ENCODE measurements around the gene LTC4S. TPM values are rescaled to one million over a fixed set of nuclear protein-coding genes. Genes with fewer than 3 reads are reported as not detected.
"Not testable (repeated sequence)": the region's sequence is repeated elsewhere in the genome, so short reads cannot be mapped to it uniquely, and the experiment has no call there.

The LTC4S gene
- total RNA-seq, 2 donors from 2014 or later: 19.7 to 20.3 TPM

- intact Hi-C loops (cut with DNase I): no loop called here
Measured at GRCh38 chr5:179833056-179833708, 39.4 kb downstream of the LTC4S start.

DNA sequence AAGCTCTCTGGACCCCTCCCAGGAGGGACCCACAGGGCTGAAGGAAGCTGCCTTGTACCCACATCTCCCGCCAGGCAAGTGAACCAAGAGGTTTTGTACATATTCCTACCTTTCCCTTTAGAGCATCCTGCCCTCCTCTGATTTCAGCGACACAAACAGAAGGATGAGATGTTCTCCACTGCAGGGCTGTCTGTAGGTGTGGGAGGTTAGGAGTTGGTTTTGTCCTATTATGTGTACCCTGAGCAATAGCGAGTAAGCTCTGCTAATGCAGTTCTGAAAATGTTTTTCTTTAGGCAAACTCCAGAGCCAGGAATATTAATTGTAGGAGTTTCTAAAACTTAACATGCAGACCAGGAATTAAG, 39.9 kb downstream of the LTC4S start:
- intact Hi-C loops (cut with DNase I): no loop called here
- DNase-seq (ENCODE audit: low spot score): no peak

More at GRCh38 chr5:179833056-179833708, 39.4 kb downstream of the LTC4S start:
- peak; percentile 70 for DNase-seq (ENCODE audit: low spot score)

DNA sequence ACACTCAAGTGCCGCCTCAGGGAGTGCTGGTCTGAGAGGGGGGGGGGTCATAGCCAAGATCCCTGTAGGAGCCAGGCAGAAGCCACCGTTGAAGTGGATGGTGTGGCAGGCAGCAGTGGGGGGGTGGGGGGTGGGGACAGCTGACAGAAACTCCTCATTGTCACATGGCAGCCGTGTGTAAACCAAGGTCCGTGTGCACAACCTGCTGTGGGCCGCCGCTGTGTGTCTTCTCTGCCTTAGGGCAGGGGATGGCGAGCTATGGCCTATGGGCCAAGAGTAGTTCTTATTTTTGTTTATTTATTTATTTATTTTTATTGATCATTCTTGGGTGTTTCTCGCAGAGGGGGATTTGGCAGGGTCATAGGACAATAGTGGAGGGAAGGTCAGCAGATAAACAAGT, 40.3 kb downstream of the LTC4S start:
- intact Hi-C loops (cut with DNase I): no loop called here
- DNase-seq (ENCODE audit: low spot score): peak; percentile 42

DNA sequence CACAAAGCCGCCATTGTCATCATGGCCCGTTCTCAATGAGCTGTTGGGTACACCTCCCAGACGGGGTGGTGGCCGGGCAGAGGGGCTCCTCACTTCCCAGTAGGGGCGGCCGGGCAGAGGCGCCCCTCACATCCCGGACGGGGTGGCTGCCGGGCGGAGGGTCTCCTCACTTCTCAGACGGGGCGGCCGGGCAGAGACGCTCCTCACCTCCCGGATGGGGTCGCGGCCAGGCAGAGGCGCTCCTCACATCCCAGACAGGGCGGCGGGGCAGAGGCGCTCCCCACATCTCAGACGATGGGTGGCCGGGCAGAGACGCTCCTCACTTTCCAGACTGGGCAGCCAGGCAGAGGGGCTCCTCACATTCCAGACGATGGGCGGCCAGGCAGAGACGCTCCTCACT, 41.1 kb downstream of the LTC4S start:
- DNase-seq (ENCODE audit: low spot score); intact Hi-C loops (cut with DNase I): not testable (repeated sequence)

DNA sequence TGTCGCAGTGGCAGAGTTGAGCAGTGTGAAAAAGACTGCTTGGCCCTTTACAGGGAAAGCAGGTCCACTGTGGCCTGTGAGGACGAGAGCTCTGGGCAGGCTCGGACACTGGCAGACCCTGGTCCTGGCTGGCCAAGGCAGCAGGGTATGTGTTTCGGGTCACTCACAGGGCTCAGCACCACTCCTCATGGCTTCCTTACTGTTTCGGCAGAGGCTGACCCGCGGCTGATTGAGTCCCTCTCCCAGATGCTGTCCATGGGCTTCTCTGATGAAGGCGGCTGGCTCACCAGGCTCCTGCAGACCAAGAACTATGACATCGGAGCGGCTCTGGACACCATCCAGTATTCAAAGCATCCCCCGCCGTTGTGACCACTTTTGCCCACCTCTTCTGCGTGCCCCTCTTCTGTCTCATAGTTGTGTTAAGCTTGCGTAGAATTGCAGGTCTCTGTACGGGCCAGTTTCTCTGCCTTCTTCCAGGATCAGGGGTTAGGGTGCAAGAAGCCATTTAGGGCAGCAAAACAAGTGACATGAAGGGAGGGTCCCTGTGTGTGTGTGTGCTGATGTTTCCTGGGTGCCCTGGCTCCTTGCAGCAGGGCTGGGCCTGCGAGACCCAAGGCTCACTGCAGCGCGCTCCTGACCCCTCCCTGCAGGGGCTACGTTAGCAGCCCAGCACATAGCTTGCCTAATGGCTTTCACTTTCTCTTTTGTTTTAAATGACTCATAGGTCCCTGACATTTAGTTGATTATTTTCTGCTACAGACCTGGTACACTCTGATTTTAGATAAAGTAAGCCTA, 42.6 kb downstream of the LTC4S start:
- intact Hi-C loops (cut with DNase I): no loop called here
- peak; percentile 78 for DNase-seq (ENCODE audit: low spot score)

GRCh38 chr5:179837076-179838011, 43.6 kb downstream of the LTC4S start:
- intact Hi-C loops (cut with DNase I): no loop called here
- DNase-seq (ENCODE audit: low spot score): peak; percentile 71

- peak; percentile 69 for DNase-seq (ENCODE audit: low spot score)
- intact Hi-C loops (cut with DNase I): no loop called here
Measured at GRCh38 chr5:179839328-179840256, 45.8 kb downstream of the LTC4S start.

DNA sequence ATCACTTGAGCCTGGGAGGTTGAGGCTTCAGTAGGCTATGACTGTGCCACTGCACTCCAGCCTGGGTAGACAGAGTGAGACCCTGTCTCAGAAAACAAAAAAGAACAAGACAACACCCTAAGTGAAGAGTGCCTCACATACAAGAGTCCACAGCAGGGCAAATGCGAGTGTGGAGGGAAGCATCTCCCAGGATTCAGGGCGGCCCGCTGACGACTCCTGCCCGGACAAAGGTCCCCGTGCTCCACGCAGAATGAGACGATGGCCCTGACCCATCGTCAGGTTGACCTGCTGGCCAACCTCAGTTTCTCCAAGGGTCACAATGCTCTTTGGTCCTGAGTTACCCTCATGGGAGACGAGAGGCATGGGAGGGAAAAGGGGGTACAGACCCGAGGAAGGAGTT, 46.5 kb downstream of the LTC4S start:
- DNase-seq (ENCODE audit: low spot score): peak; percentile 77
- intact Hi-C loops (cut with DNase I): no loop called here

- intact Hi-C loops (cut with DNase I): no loop called here
- DNase-seq (ENCODE audit: low spot score): peak; percentile 73
Measured at GRCh38 chr5:179840766-179841165, 47.0 kb downstream of the LTC4S start.

GRCh38 chr5:179841621-179842020, 47.8 kb downstream of the LTC4S start:
- peak; percentile 57 for DNase-seq (ENCODE audit: low spot score)
- intact Hi-C loops (cut with DNase I): no loop called here

Small RNA genes within 50 kb of the gene (microRNA-seq; reads per million reads assigned to microRNA genes)
- 0.52 to 1.6 reads per million in 2 donors for gene MIR1229 (ENCODE audit: borderline microRNAs expressed in 2 of 2)

Other genes starting within 250 kb of the LTC4S start
- gene RUFY1, start 243.4 kb upstream of the LTC4S start, total RNA-seq: 10 to 100 TPM; 34.8 to 36.6 TPM
- gene HNRNPH1, start 170.3 kb upstream of the LTC4S start, total RNA-seq: 100 to 1,000 TPM; 345 to 404 TPM
- not detected for gene CBY3, start 113.0 kb upstream of the LTC4S start, total RNA-seq
- 100 to 1,000 TPM; 525 to 591 TPM for gene CANX, start 95.0 kb upstream of the LTC4S start, total RNA-seq
- 10 to 100 TPM; 22.0 to 22.5 TPM for gene MAML1, start 61.2 kb upstream of the LTC4S start, total RNA-seq
- 10 to 100 TPM; 54.6 to 62.8 TPM for gene MGAT4B, start 12.9 kb downstream of the LTC4S start, total RNA-seq
- gene SQSTM1, start 26.9 kb downstream of the LTC4S start, total RNA-seq: 100 to 1,000 TPM; 245 to 333 TPM
- gene MRNIP, start 64.8 kb downstream of the LTC4S start, total RNA-seq: 10 to 100 TPM; 17.3 to 20.1 TPM
- 10 to 100 TPM; 85.0 to 90.5 TPM for gene TBC1D9B, start 113.9 kb downstream of the LTC4S start, total RNA-seq